KMS-11 (cell line): Measurements from ENCODE around the gene FMO5.

ENCODE experiments used
- H2AFZ ChIP-seq: fragments of 200-600 bp; sonication (generic); 2 replicates; pipeline ENCODE4 v1.6.1; 2016; ENCODE audit warnings: antibody characterized with exemption, mixed run types, low read depth
- H3K27ac ChIP-seq: fragments of 200-600 bp; sonication (generic); 2 replicates; pipeline ENCODE4 v1.6.1; 2016; ENCODE audit warnings: mild to moderate bottlenecking, mixed run types
- H3K27me3 ChIP-seq: fragments of 200-600 bp; sonication (generic); 2 replicates; pipeline ENCODE4 v1.6.1; 2017; ENCODE audit warnings: mild to moderate bottlenecking, low read depth, mixed run types, moderate library complexity; ENCODE audit not compliant: insufficient read depth
- H3K36me3 ChIP-seq: fragments of 200-600 bp; sonication (generic); 2 replicates; pipeline ENCODE4 v1.6.1; 2017; ENCODE audit warnings: mild to moderate bottlenecking, mixed run types; ENCODE audit not compliant: insufficient read depth
- H3K4me1 ChIP-seq: fragments of 200-600 bp; sonication (generic); 2 replicates; pipeline ENCODE4 v1.6.1; 2016; ENCODE audit warnings: mild to moderate bottlenecking, low read depth, mixed run types; ENCODE audit not compliant: poor library complexity, severe bottlenecking
- H3K4me2 ChIP-seq: fragments of 200-600 bp; sonication (generic); 2 replicates; pipeline ENCODE4 v1.7.0; 2016; ENCODE audit warnings: mild to moderate bottlenecking, mixed run types
- H3K4me3 ChIP-seq: fragments of 200-600 bp; sonication (generic); IDR thresholded peaks from 2 replicates; pipeline ENCODE4 v1.6.1; 2017; ENCODE audit warnings: low read depth, low read length, mixed read lengths; ENCODE audit not compliant: insufficient read depth
- H3K79me2 ChIP-seq: fragments of 200-600 bp; sonication (generic); 2 replicates; pipeline ENCODE4 v1.6.1; 2016; ENCODE audit warnings: low read depth, mixed run types; ENCODE audit not compliant: insufficient read depth
- H3K9ac ChIP-seq: fragments of 200-600 bp; sonication (generic); 2 replicates; pipeline ENCODE4 v1.6.1; 2016; ENCODE audit warnings: mild to moderate bottlenecking, mixed run types
- H4K20me1 ChIP-seq: fragments of 200-600 bp; sonication (generic); 2 replicates; pipeline ENCODE4 v1.6.1; 2016; ENCODE audit warnings: mild to moderate bottlenecking, mixed run types; ENCODE audit not compliant: insufficient read depth
- CTCF ChIP-seq: fragments of 200-600 bp; sonication (generic); conservative IDR thresholded peaks from 2 replicates; pipeline ENCODE4 v1.6.1; 2017; ENCODE audit warnings: low read depth, mild to moderate bottlenecking, antibody characterized with exemption, low read length, moderate library complexity, mixed read lengths

Gene FMO5

GRCh38 chr1:147215540-147215916 lies 9.6 kb downstream of the FMO5 start:
- no peak for TF ChIP-seq CTCF
- Histone ChIP-seq H3K79me2 (no peaks in the 10 kb centered on the region), H3K36me3 (no peaks in the 10 kb centered on the region), H2AFZ (no peak overlapping the region), H3K9ac (no peak overlapping the region), H3K4me1 (no peaks in the 10 kb centered on the region), H3K4me2 (no peak overlapping the region), H3K27ac (no peak overlapping the region), H3K27me3 (no peaks in the 10 kb centered on the region), H4K20me1 (no peaks in the 10 kb centered on the region), H3K4me3 (no peak overlapping the region)

- H2AFZ ChIP-seq, result no peak overlapping the region
- H3K4me3 ChIP-seq, result no peak overlapping the region
- H3K27me3 ChIP-seq, result no peaks in the 10 kb centered on the region
- no peaks in the 10 kb centered on the region for H3K4me1 ChIP-seq
- no peak for TF ChIP-seq CTCF
- no peak overlapping the region for H3K4me2 ChIP-seq
- no peak overlapping the region for H3K27ac ChIP-seq
- H3K79me2 ChIP-seq, result no peaks in the 10 kb centered on the region
- no peak overlapping the region for H3K9ac ChIP-seq
- H3K36me3 ChIP-seq, result no peaks in the 10 kb centered on the region
- H4K20me1 ChIP-seq, result no peaks in the 10 kb centered on the region
Measured at GRCh38 chr1:147214842-147215539, 10.1 kb downstream of the FMO5 start.

- Histone ChIP-seq H4K20me1 (no peaks in the 10 kb centered on the region), H3K79me2 (no peaks in the 10 kb centered on the region), H3K4me3 (no peak overlapping the region), H3K27me3 (no peaks in the 10 kb centered on the region), H3K9ac (no peak overlapping the region), H3K27ac (no peak overlapping the region), H3K4me2 (no peak overlapping the region), H2AFZ (no peak overlapping the region), H3K36me3 (no peaks in the 10 kb centered on the region), H3K4me1 (no peaks in the 10 kb centered on the region)
- no peak for TF ChIP-seq CTCF
Measured at GRCh38 chr1:147214325-147214724, 10.8 kb downstream of the FMO5 start.

- no peak overlapping the region for H2AFZ ChIP-seq
- no peak overlapping the region for H3K9ac ChIP-seq
- no peaks in the 10 kb centered on the region for H3K4me1 ChIP-seq
- no peaks in the 10 kb centered on the region for H3K27me3 ChIP-seq
- H3K4me3 ChIP-seq, result no peak overlapping the region
- no peak for TF ChIP-seq CTCF
- H4K20me1 ChIP-seq, result no peaks in the 10 kb centered on the region
- no peak overlapping the region for H3K4me2 ChIP-seq
- no peak overlapping the region for H3K27ac ChIP-seq
- H3K36me3 ChIP-seq, result no peaks in the 10 kb centered on the region
- H3K79me2 ChIP-seq, result no peaks in the 10 kb centered on the region
Measured at GRCh38 chr1:147213271-147213670, 11.9 kb downstream of the FMO5 start.
